Measurements from ENCODE around the gene COA1. TPM values are rescaled to one million over a fixed set of nuclear protein-coding genes. Genes with fewer than 3 reads are reported as not detected.

COA1 gene
- polyA plus RNA-seq, 1 donor (not counting 4 experiments of a cell fraction or from before 2014, with no cell fraction given), result 32.2 TPM

DNA sequence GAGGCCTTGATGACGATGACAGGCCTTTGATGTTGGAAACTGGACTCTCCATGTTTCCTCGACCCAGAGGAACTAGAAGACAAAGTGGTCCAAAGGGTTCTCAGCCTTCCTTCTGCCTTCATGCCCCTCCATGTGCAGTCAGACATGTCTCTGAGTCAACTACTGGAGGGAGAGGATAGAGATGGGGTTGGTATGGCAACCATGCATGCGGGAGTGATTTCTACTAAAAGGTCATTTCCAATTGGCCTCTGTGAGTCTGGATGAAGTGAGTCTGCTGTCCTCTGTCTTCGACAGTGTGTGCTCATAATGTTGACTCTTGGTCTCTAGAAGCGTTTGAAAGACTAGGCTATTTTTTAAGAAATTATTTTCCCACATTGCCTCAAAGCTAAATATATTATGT lies 117.2 kb downstream of the COA1 start:
- FAIRE-seq (no peak), DNase-seq (ENCODE audit: low read depth, low spot score) (no peak)
- peaks cover 89% of the 10 kb centered on the region for H3K79me2 ChIP-seq (ENCODE audit: control insufficient read depth, insufficient read depth, low read length)
- H3K4me2 ChIP-seq (ENCODE audit: control insufficient read depth, extremely low read depth, insufficient read depth, low read depth, low read length), result no peak overlapping the region
- H3K9me1 ChIP-seq (ENCODE audit: control insufficient read depth, extremely low read depth, insufficient read depth, low read length), result peaks cover 4% of the 10 kb centered on the region
- no peaks in the 10 kb centered on the region for H3K9me3 ChIP-seq (ENCODE audit: control insufficient read depth, low read depth, low read length)
- no peak for TF ChIP-seq EZH2 (IDR thresholded peaks at IDR 0.05; ENCODE audit: low read length)
- TF ChIP-seq, protein P1, sequence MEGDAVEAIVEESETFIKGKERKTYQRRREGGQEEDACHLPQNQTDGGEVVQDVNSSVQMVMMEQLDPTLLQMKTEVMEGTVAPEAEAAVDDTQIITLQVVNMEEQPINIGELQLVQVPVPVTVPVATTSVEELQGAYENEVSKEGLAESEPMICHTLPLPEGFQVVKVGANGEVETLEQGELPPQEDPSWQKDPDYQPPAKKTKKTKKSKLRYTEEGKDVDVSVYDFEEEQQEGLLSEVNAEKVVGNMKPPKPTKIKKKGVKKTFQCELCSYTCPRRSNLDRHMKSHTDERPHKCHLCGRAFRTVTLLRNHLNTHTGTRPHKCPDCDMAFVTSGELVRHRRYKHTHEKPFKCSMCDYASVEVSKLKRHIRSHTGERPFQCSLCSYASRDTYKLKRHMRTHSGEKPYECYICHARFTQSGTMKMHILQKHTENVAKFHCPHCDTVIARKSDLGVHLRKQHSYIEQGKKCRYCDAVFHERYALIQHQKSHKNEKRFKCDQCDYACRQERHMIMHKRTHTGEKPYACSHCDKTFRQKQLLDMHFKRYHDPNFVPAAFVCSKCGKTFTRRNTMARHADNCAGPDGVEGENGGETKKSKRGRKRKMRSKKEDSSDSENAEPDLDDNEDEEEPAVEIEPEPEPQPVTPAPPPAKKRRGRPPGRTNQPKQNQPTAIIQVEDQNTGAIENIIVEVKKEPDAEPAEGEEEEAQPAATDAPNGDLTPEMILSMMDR (optimal IDR thresholded peaks at IDR 0.05 in 1 of 3, IDR thresholded peaks at IDR 0.05 in 1 of 3, conservative IDR thresholded peaks at IDR 0.05 in 1 of 3; ENCODE audit: extremely low read depth in 1 of 3, insufficient read depth in 2 of 3, low read length in 3 of 3), result no peak
- H3K36me3 ChIP-seq (ENCODE audit: control insufficient read depth in 2 of 2, extremely low read depth in 1 of 2, insufficient read depth in 2 of 2, low read length in 2 of 2), result peaks cover 23 to 45% of the 10 kb centered on the region in 2 experiments
- no peak overlapping the region for H3K27ac ChIP-seq (ENCODE audit: control insufficient read depth, insufficient read depth, low read length)
- no peaks in the 10 kb centered on the region for H3K4me1 ChIP-seq (ENCODE audit: control insufficient read depth, extremely low read depth, insufficient read depth, low read length)
- no peak overlapping the region for H3K9ac ChIP-seq (ENCODE audit: control insufficient read depth, extremely low read depth, insufficient read depth, low read length)
- H3K27me3 ChIP-seq (ENCODE audit: control insufficient read depth, extremely low read depth, insufficient read depth, low read length), result no peaks in the 10 kb centered on the region
- no peak overlapping the region for H2AFZ ChIP-seq (ENCODE audit: control insufficient read depth, low read length)
- H4K20me1 ChIP-seq (ENCODE audit: control insufficient read depth, extremely low read depth, insufficient read depth, low read length), result peaks cover 12% of the 10 kb centered on the region
- H3K4me3 ChIP-seq (ENCODE audit: control insufficient read depth in 2 of 3, extremely low read depth in 1 of 3, insufficient read depth in 2 of 3, low read depth in 1 of 3, low read length in 3 of 3), result no peak overlapping the region
- dilution Hi-C loops (cut with MboI; ENCODE audit: extremely low pct_ligation_motif_present, low sequenced_read_pairs), result no loop called here

DNA sequence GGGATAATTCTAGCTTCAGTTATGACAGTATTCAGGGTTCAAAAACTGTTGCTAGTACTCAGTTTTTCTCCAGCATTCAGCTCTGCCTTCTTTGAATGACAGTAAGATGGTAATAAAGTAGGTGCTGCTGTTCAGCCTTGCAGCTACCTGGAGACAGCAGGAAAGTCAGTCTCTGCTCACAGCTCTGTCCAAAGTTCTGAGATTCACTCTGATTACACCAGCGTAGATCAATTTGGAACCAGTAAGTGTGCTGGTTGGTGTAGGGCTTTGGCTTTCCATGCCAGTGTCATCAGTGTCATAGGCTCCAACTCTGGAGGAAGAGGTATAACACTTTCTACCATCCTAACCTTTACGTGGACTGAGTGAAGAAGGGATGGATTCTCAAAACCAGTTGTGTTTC lies 120.2 kb downstream of the COA1 start:
- FAIRE-seq, result no peak
- peaks cover 4% of the 10 kb centered on the region for H3K9me1 ChIP-seq (ENCODE audit: control insufficient read depth, extremely low read depth, insufficient read depth, low read length)
- H4K20me1 ChIP-seq (ENCODE audit: control insufficient read depth, extremely low read depth, insufficient read depth, low read length), result peaks cover 8% of the 10 kb centered on the region
- H2AFZ ChIP-seq (ENCODE audit: control insufficient read depth, low read length), result no peak overlapping the region
- TF ChIP-seq, protein P1 (optimal IDR thresholded peaks at IDR 0.05 in 1 of 3, IDR thresholded peaks at IDR 0.05 in 1 of 3, conservative IDR thresholded peaks at IDR 0.05 in 1 of 3; ENCODE audit: extremely low read depth in 1 of 3, insufficient read depth in 2 of 3, low read length in 3 of 3), result no peak
- no peak for TF ChIP-seq EZH2 (IDR thresholded peaks at IDR 0.05; ENCODE audit: low read length)
- no peak overlapping the region for H3K9ac ChIP-seq (ENCODE audit: control insufficient read depth, extremely low read depth, insufficient read depth, low read length)
- no peak overlapping the region for H3K4me2 ChIP-seq (ENCODE audit: control insufficient read depth, extremely low read depth, insufficient read depth, low read depth, low read length)
- H3K4me3 ChIP-seq (ENCODE audit: control insufficient read depth in 2 of 3, extremely low read depth in 1 of 3, insufficient read depth in 2 of 3, low read depth in 1 of 3, low read length in 3 of 3), result no peak overlapping the region
- no peak overlapping the region for H3K27ac ChIP-seq (ENCODE audit: control insufficient read depth, insufficient read depth, low read length)
- H3K36me3 ChIP-seq (ENCODE audit: control insufficient read depth in 2 of 2, extremely low read depth in 1 of 2, insufficient read depth in 2 of 2, low read length in 2 of 2), result peaks cover 16 to 28% of the 10 kb centered on the region in 2 experiments
- H3K79me2 ChIP-seq (ENCODE audit: control insufficient read depth, insufficient read depth, low read length), result peaks cover 90% of the 10 kb centered on the region
- dilution Hi-C loops (cut with MboI; ENCODE audit: extremely low pct_ligation_motif_present, low sequenced_read_pairs), result no loop called here
- no peaks in the 10 kb centered on the region for H3K4me1 ChIP-seq (ENCODE audit: control insufficient read depth, extremely low read depth, insufficient read depth, low read length)
- no peaks in the 10 kb centered on the region for H3K27me3 ChIP-seq (ENCODE audit: control insufficient read depth, extremely low read depth, insufficient read depth, low read length)
- H3K9me3 ChIP-seq (ENCODE audit: control insufficient read depth, low read depth, low read length), result no peaks in the 10 kb centered on the region
- no peak for DNase-seq (ENCODE audit: low read depth, low spot score)
